Endometrial microvascular endothelial cells (primary cell): ENCODE data around the gene GMPPA. TPM values are rescaled to one million over a fixed set of nuclear protein-coding genes. Genes with fewer than 3 reads are reported as not detected.

Source experiments
- in situ Hi-C: cut with HindIII; loops from 2 replicates; pipeline ENCODE4 v1.10.0; 2017; ENCODE audit warnings: low sequenced_read_pairs, low pct_unique_long_range_greater_than_20kb; ENCODE audit errors: inconsistent ontology term
- total RNA-seq: library from RNA; depleted of rRNA; stranded (reverse); fragments of >200 nt; gene quantifications from one replicate; pipeline ENCODE4 v1.2.3, GENCODE V29; 2015; ENCODE audit errors: inconsistent ontology term

GMPPA gene
- total RNA-seq, 1 donor from 2014 or later: 32.0 TPM

DNA sequence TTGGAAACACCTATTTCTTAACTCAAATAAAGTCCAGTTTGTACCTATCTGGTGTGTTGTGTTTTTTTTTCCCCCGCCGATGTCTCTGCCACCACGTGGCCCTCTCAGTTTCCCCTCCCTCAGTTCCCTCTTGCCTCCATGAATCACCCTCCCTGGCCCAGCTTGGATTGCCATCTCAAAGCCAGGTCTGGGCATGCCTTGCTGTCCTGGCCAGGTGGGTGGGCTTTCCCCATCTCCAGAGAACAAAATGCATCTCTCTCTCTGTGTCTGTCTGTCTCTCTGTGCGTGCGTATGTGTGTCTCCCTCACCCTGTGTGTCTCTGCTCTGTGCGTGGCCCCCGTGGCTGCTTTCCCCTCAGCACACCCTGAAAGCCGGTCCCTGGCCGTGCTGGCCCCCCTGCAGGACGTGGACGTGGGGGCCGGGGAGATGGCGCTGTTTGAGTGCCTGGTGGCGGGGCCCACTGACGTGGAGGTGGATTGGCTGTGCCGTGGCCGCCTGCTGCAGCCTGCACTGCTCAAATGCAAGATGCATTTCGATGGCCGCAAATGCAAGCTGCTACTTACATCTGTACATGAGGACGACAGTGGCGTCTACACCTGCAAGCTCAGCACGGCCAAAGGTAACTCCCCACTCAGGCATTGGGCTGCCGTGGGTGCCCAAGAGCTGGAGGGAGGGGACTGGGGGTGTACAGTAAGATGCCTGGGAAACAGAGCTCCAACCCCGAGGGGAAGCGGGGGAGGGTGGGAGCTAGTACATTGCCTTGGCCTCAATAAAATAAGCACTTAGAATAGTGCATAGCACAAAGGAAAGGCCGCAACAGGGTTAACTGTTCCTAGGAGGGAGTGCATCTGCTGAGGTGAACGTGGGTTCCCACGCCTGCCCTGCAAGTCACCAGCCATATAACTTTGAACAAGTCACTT is 31.6 kb upstream of the GMPPA start:
- in situ Hi-C loops: no loop called here

DNA sequence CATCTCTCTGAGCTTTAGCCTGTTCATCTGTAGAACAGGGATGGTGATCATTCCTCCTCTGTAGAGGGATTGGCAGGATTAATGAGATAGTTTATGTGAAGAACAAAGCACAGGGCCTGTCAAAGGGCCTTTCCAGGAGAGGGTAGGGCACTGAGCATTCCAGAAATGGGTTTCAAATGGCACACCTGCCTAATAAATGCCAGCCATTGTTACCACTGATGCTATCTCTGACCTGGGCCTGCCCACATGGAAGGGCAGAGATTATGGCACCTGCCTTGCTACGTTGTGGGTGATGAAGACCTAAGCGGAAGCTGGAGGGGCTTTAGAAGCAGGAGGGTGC is 31.0 kb upstream of the GMPPA start:
- in situ Hi-C loops: no loop called here

- in situ Hi-C loops: no loop called here
These were observed 30.1 kb upstream of the GMPPA start for GRCh38 chr2:219468410-219469185.

GRCh38 chr2:219469186-219469724 is 29.4 kb upstream of the GMPPA start:
- in situ Hi-C loops: no loop called here

- in situ Hi-C loops: no loop called here
These were observed 28.3 kb upstream of the GMPPA start for GRCh38 chr2:219470429-219470828.

DNA sequence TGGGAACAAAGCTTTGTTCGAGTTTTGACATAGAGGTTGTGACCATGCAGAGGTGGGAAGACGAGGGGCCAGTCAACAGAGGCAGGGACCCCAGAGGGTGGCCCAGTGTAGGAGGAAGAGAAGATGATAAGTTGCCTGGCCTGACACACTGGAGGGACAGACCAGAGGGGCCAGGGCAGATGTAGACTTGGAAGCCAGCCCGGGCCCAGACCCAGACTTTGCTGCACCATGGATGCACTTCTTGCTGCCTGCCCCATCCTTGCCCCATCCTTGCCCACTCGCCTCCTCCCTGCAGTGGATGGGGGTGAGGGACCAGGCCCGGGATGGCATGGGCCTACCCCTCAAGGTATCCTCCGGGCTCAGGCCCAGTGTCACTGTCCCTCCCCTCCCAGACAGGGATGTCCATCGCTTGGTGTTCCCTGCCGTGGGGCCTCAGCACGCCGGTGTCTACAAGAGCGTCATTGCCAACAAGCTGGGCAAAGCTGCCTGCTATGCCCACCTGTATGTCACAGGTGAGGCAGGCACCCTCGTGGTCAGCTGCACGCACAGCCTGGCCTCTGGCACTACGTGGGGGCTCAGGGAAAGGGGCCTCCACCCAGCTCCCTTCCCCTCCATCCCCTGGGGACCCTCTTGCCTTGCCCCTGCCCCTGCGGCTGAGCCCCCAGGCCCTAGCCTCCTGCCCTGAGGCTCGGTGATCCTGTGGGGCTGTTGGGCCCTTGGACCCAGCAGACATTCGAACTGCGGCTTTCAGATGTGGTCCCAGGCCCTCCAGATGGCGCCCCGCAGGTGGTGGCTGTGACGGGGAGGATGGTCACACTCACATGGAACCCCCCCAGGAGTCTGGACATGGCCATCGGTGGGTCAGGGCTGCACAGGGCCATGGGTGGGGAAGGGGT is 27.0 kb upstream of the GMPPA start:
- in situ Hi-C loops: no loop called here

- in situ Hi-C loops: no loop called here
These were observed 26.0 kb upstream of the GMPPA start for GRCh38 chr2:219472629-219473187.

DNA sequence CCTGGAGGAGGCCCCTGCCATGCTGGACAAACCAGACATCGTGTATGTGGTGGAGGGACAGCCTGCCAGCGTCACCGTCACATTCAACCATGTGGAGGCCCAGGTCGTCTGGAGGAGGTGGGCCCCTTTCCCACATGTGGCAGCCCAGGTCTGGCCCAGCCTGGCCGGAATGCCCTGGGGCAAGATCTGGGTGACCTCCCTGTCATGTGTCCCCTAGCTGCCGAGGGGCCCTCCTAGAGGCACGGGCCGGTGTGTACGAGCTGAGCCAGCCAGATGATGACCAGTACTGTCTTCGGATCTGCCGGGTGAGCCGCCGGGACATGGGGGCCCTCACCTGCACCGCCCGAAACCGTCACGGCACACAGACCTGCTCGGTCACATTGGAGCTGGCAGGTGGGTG is 25.2 kb upstream of the GMPPA start:
- in situ Hi-C loops: no loop called here

DNA sequence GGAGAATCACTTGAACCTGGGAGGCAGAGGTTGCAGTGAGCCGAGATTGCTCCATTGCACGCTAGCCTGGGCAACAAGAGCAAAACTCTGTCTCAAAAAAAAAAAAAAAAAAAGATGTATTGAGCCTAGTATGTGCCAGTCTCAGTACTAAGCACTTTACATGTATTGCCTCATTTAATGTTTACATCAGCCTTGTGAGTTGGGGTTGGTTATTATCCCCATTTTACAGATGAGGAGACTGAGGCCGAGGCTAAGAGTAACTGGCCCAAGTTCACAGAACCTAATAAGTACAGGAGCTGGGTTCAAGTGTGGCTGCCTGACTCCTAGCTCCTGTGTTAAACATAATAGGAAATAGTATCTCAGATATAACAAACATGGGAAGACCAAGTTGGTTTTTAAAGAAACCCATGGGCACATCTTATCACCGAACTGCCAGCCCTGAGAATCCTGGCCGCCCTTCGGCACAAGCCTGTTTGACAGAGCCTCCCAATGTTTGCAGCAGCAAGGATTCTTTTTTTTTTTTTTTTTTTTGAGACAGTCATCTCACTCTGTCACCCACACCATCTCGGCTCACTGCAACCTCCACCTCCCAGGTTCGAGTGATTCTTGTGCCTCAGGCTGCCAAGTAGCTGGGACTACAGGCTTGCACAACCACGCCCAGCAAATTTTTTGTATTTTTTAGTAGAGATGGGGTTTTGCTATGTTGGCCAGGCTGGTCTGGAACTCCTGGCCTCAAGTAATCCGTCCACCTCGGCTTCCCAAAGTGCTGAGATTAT is 24.2 kb upstream of the GMPPA start:
- in situ Hi-C loops: no loop called here

- in situ Hi-C loops: no loop called here
These were observed 23.4 kb upstream of the GMPPA start for GRCh38 chr2:219475278-219475677.

DNA sequence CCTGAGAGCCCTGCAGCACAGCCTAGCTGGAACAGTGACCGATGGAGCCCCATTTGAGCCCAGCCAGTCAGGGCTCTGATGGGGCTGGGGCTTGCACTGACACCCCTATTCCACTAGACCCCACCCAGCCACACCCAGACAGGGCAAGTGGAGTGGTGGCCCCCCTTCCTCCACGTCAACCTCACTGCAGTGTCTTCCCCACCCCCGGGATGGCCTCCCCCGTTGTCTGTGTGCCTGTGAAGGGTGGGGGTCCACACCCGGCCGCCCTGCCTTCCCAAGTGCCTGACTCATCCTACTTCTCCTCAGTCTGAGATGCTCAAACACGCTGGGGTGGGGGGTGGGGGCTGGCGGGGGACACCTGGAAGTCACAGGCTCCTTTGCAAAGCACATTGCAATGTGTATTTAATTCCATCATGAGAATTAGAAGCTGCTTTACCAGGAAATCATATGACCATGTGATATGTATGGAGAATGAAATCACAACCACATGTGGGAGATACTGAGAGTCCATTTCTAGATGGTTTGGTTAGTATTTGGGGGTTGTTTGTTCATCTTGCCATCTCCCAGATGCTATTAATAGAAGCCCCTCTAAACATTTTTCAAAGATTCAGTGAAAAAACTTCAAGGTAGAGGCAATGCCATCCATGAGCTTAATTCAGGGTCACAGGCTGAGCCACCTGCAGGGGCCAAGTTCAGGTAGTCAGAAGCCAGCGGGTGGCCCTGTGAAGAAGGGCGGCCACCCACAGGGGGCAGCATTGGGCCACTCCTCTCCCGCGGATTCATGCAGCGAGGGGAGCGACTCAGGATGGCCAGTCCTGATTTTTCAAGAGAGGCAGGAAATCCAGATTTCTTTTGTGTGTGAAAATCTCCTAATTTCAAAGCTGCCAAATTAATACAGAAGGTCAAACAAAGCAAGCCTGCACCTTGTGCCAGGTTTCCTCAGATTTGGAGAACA is 22.7 kb upstream of the GMPPA start:
- in situ Hi-C loops: no loop called here

GRCh38 chr2:219476652-219477151 is 22.0 kb upstream of the GMPPA start:
- in situ Hi-C loops: no loop called here

DNA sequence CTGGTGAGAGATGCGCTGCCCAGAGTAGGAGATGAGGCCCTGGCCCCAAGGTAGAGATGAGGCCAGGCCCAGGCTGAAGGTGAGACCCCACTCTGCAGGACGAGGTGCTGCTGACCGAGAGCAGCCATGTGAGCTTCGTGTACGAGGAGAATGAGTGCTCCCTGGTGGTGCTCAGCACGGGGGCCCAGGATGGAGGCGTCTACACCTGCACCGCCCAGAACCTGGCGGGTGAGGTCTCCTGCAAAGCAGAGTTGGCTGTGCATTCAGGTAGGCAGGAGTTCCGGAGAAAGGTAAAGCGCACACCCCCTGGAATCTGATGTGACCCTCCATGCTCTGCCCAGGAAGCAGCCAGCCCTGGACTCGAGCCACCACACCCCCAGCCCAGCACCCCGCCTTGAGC is 21.5 kb upstream of the GMPPA start:
- in situ Hi-C loops: no loop called here

DNA sequence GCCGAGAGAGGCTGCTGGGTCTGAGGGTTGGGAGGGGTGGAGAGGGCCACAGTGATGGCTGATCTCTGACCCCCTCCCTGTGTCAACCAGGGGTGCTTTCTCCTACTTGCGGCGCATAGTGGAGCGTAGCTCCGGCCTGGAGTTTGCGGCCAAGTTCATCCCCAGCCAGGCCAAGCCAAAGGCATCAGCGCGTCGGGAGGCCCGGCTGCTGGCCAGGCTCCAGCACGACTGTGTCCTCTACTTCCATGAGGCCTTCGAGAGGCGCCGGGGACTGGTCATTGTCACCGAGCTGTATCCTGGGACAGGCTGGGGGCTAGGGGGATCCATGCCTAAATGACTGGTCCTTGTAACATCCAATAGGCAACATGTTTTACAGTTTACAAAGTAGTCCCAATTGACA is 20.9 kb upstream of the GMPPA start:
- in situ Hi-C loops: no loop called here

DNA sequence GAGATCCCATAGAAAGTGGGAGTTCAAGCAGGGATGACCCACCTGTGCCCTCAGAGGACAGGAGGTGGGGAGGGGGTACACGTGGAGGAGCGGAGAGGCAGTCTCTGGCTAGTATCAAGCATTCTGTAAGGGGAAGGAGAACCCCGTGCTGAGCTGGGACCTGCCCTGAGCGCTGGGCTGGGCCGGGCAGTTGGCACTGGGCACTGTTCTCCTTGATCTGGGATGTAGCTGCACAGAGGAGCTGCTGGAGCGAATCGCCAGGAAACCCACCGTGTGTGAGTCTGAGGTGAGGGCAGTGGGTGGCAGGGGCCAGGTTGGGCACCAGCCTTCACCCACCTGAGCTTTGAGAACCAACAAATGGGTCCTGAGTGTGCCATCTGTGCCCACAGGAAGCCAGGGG is 19.8 kb upstream of the GMPPA start:
- in situ Hi-C loops: no loop called here

DNA sequence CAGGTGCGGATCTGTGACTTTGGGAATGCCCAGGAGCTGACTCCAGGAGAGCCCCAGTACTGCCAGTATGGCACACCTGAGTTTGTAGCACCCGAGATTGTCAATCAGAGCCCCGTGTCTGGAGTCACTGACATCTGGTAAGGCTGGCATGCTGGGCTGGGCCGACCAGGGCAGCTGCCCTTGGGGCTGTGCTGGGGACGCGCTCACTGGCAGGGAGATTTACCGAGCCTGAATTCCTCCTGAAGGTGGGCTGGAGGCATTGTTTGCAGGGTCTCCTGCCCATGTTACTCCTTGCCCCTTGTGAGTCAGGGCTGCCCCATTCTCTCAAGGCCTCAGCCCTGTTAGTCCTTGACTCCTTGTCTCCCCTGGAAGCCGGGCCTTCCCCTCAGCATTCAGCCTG is 18.7 kb upstream of the GMPPA start:
- in situ Hi-C loops: no loop called here
